ENCODE measurements around the gene ST6GALNAC2. TPM values are rescaled to one million over a fixed set of nuclear protein-coding genes. Genes with fewer than 3 reads are reported as not detected.
A peak's percentile ranks its signal among the peaks of the same experiment; 100 is the strongest.

The ST6GALNAC2 gene
- total RNA-seq, 6 experiments from 2014 or later: 0.81 to 5.0 (median 2.3) TPM

DNA sequence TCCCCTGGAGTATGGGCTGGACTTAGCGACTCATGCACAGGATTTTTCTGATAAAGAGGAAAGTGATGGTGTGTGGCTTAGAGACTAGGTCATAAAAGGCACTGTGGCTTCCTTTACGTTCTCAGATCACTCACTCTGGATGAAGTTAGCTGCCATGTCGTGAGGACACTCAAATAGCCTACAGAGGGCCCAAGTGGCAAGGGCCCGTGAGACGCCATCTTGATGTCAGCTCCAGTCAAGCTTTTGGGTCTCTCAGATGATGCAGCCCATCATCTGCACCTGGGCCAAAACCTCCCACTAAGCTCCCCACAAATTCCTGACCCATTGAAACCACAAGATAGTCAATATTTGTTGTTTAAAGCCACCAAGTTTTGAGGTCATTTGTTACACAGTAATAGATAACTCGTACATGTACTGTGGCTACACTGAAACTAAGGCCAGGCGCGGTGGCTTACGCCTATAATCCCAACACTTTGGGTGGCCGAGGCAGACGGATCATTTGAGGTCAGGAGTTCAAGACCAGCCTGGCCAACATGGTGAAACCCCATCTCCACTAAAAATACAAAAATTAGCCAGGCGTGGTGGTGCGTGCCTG, 14.7 kb downstream of the ST6GALNAC2 start:
- peaks cover 0 to 2% (median 0%) of the 10 kb centered on the region in 4 donors for H3K36me3 ChIP-seq
- ATAC-seq (no peak), DNase-seq (no peak)
- intact Hi-C loops (cut with DNase I): loop anchor here in 1 of 2 donors (10.0 kb wide), 1 partner anchor 46 kb away; no protein-coding TSS in a partner anchor
- no peak overlapping the region for H3K4me3 ChIP-seq
- H3K27me3 ChIP-seq: no peaks in the 10 kb centered on the region
- 75% methylated on average over 8 of the region's 13 CpGs for WGBS (ENCODE audit: insufficient coverage, low coverage, low lambda C conversion rate, missing lambda C conversion rate)
- H3K4me1 ChIP-seq: peaks cover 0 to 15% (median 6%) of the 10 kb centered on the region in 4 donors
- no peaks in the 10 kb centered on the region for H3K9me3 ChIP-seq
- TF ChIP-seq, protein P1, sequence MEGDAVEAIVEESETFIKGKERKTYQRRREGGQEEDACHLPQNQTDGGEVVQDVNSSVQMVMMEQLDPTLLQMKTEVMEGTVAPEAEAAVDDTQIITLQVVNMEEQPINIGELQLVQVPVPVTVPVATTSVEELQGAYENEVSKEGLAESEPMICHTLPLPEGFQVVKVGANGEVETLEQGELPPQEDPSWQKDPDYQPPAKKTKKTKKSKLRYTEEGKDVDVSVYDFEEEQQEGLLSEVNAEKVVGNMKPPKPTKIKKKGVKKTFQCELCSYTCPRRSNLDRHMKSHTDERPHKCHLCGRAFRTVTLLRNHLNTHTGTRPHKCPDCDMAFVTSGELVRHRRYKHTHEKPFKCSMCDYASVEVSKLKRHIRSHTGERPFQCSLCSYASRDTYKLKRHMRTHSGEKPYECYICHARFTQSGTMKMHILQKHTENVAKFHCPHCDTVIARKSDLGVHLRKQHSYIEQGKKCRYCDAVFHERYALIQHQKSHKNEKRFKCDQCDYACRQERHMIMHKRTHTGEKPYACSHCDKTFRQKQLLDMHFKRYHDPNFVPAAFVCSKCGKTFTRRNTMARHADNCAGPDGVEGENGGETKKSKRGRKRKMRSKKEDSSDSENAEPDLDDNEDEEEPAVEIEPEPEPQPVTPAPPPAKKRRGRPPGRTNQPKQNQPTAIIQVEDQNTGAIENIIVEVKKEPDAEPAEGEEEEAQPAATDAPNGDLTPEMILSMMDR (IDR thresholded peaks at IDR 0.05): no peak
- no peak for TF ChIP-seq POLR2A (IDR thresholded peaks at IDR 0.05)
- no peak overlapping the region for H3K27ac ChIP-seq

- 93% methylated on average over 3 of the region's 7 CpGs for WGBS (ENCODE audit: insufficient coverage, low coverage, low lambda C conversion rate, missing lambda C conversion rate)
- H3K4me3 ChIP-seq: no peak overlapping the region
- no peaks in the 10 kb centered on the region for H3K9me3 ChIP-seq
- TF ChIP-seq, protein P1 (IDR thresholded peaks at IDR 0.05): no peak
- TF ChIP-seq POLR2A (IDR thresholded peaks at IDR 0.05): no peak
- H3K27me3 ChIP-seq: no peaks in the 10 kb centered on the region
- peaks cover 0 to 15% (median 6%) of the 10 kb centered on the region in 4 donors for H3K4me1 ChIP-seq
- no peak for ATAC-seq
- intact Hi-C loops (cut with DNase I): loop anchor here in 1 of 2 donors (10.0 kb wide), 1 partner anchor 46 kb away; no protein-coding TSS in a partner anchor
- H3K36me3 ChIP-seq: peaks cover 0 to 7% (median 2%) of the 10 kb centered on the region in 4 donors
- no peak overlapping the region for H3K27ac ChIP-seq
- no peak for DNase-seq
Measured at GRCh38 chr17:76570457-76570856, 15.2 kb downstream of the ST6GALNAC2 start.

DNA sequence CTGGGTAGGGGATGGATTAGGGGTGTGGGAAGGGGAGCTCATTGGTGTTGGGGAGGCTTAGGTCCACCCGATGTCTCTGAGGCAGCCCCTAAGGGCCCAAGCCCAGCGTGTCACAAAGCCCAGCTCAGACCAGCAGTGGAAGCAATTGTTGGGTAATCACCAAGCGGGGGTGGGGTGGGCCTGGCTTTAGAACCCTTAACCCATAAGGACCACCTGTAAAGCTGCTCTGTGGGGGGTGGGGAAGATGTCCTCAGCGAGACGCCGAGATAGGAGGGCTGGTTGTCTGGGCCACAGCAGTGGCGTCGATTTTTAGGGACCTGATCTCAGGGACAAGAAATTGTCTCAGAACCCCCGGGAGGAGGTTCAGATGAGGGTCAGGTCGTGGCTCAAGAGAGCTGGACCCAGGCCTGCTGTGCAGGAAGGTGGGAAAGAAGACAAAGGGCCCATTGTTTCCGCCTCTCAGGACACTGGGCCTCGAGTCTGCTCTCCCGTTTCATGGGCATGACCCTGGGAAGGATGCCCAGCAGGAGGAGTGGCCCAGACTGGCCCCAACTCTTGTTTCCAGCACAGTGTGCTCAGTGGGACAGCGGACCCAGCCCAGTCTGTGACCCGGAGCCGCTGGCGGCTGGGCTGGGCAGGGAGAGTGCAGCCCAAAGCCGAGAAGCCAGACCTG, 15.9 kb downstream of the ST6GALNAC2 start:
- H3K27ac ChIP-seq: no peak overlapping the region
- DNase-seq (peak; percentile 46 to 74 (median 72)), ATAC-seq (peak; percentile 53 to 71 (median 69))
- H3K27me3 ChIP-seq: no peaks in the 10 kb centered on the region
- no peak for TF ChIP-seq POLR2A (IDR thresholded peaks at IDR 0.05)
- TF ChIP-seq, protein P1 (IDR thresholded peaks at IDR 0.05): no peak
- H3K4me1 ChIP-seq: peaks cover 0 to 15% (median 6%) of the 10 kb centered on the region in 4 donors
- no peaks in the 10 kb centered on the region for H3K9me3 ChIP-seq
- intact Hi-C loops (cut with DNase I): loop anchor here in 1 of 2 donors (10.0 kb wide), 1 partner anchor 45 kb away; no protein-coding TSS in a partner anchor
- H3K36me3 ChIP-seq: peaks cover 0 to 13% (median 5%) of the 10 kb centered on the region in 4 donors
- WGBS (ENCODE audit: insufficient coverage, low coverage, low lambda C conversion rate, missing lambda C conversion rate): 64% methylated on average over 10 of the region's 18 CpGs
- H3K4me3 ChIP-seq: no peak overlapping the region

DNA sequence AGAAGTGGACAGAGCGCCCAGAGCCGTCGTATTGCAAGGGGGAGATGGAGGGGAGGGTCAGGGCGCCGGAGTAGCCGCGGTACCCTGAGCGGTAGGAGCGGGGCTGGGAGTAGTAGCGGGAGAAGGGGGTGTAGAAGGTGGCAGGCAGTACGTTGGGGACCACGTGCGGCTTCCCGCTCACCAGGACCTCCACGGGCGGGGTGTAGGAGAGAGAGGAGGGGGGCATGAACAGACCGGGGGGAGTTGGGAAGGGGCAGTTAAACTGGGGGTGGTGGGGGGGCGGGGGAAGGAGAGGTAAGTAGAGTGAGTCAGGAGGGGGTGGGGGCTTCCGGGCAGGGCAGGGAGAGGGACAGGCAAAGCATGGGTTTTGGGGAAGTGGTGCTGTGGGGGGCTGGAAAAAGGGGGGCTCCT, 16.8 kb downstream of the ST6GALNAC2 start:
- no peaks in the 10 kb centered on the region for H3K27me3 ChIP-seq
- H3K27ac ChIP-seq: no peak overlapping the region
- TF ChIP-seq POLR2A (IDR thresholded peaks at IDR 0.05): no peak
- TF ChIP-seq, protein P1 (IDR thresholded peaks at IDR 0.05): no peak
- H3K4me1 ChIP-seq: peaks cover 0 to 15% (median 6%) of the 10 kb centered on the region in 4 donors
- peaks cover 0 to 22% (median 7%) of the 10 kb centered on the region in 4 donors for H3K36me3 ChIP-seq
- H3K4me3 ChIP-seq: no peak overlapping the region
- 43% methylated on average over 19 of the region's 19 CpGs for WGBS (ENCODE audit: insufficient coverage, low coverage, low lambda C conversion rate, missing lambda C conversion rate)
- no peaks in the 10 kb centered on the region for H3K9me3 ChIP-seq
- ATAC-seq (no peak), DNase-seq (no peak)
- intact Hi-C loops (cut with DNase I): no loop called here
